Skeletal muscle satellite cell (primary cell): ENCODE measurements around the gene PRDM10.

Experiments used
- H3K27me3 ChIP-seq: 2 replicates; pipeline ENCODE4 v1.7.0; 2013; ENCODE audit warnings: low read length; ENCODE audit not compliant: control insufficient read depth, insufficient read depth
- H3K36me3 ChIP-seq: 2 replicates; pipeline ENCODE4 v1.7.0; 2013; ENCODE audit warnings: mild to moderate bottlenecking, control low read depth, low read length; ENCODE audit not compliant: insufficient read depth
- H3K4me1 ChIP-seq: 2 replicates; pipeline ENCODE4 v1.7.0; 2013; ENCODE audit warnings: low read length; ENCODE audit not compliant: control insufficient read depth, insufficient read depth
- H3K4me2 ChIP-seq: 2 replicates; pipeline ENCODE4 v1.7.0; 2013; ENCODE audit warnings: mild to moderate bottlenecking, low read length
- H3K4me3 ChIP-seq: 2 replicates; pipeline ENCODE4 v1.7.0; 2013; ENCODE audit warnings: low read length
- H3K9ac ChIP-seq: 2 replicates; pipeline ENCODE4 v1.7.0; 2013; ENCODE audit warnings: mild to moderate bottlenecking, low read depth, low read length, moderate library complexity
- H3K9me3 ChIP-seq: replicated peaks from 2 replicates; pipeline ENCODE4 v1.7.0; 2013; ENCODE audit warnings: mild to moderate bottlenecking, control low read depth, low read length

PRDM10 gene

DNA sequence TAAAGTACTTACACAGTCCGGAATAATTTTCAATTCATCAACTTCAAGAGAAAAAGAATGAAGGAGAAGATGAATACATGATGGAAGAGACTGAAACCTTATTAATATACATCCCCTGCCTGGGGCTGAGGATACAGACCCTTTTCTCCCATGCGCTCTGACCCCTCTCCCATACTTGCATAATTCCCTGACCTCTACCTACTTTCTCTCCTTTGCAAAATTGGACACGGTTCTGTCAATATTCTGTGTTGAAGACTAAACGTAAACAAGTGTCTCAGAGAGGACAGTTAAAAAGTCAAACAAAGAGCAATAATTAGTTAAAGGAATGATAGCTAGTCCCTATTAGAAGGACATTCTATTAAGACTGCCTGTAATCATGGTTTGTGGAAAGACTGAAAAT lies 7.5 kb downstream of the PRDM10 start:
- Histone ChIP-seq H3K4me3 (no peak overlapping the region), H3K9ac (no peak overlapping the region), H3K9me3 (no peaks in the 10 kb centered on the region), H3K27me3 (no peaks in the 10 kb centered on the region), H3K36me3 (no peaks in the 10 kb centered on the region), H3K4me1 (no peaks in the 10 kb centered on the region), H3K4me2 (no peak overlapping the region)

DNA sequence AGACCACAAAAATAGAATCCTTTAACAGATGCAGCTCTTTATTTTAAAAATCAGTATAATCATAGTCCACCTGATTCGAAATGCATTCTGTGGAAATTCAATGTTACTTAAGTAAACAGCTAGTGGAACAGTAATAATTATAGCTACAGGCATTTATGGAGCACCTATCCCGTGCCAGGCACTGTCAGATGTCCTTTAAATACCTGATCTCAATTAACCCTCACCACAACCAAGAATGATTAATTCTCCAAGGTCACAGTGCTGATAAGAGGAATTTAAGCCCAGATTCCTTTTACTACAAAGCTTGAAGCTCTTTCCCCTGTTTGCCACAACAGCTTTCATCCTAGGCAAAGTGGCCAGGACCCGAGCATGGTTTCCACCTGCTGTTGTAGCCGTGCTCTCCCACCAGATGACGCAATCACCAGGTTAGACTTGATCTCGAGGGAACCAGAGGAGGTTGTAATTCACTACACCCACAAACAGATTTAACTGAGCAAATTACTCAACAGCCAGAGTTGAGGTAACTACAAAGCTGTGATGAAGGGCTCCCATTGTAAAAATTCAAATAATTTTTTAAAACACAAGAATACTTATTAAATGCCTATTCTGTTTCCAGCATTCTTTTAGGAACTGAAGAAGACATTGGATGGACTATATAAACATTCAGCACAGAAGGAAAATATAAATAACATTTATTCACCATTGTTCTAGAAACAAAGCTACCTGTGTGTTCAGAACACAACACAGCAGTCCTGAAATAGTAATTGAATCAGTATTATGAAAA lies 10.3 kb downstream of the PRDM10 start:
- Histone ChIP-seq H3K9ac (no peak overlapping the region), H3K27me3 (no peaks in the 10 kb centered on the region), H3K4me2 (no peak overlapping the region), H3K36me3 (no peaks in the 10 kb centered on the region), H3K4me3 (no peak overlapping the region), H3K9me3 (no peaks in the 10 kb centered on the region), H3K4me1 (no peaks in the 10 kb centered on the region)

DNA sequence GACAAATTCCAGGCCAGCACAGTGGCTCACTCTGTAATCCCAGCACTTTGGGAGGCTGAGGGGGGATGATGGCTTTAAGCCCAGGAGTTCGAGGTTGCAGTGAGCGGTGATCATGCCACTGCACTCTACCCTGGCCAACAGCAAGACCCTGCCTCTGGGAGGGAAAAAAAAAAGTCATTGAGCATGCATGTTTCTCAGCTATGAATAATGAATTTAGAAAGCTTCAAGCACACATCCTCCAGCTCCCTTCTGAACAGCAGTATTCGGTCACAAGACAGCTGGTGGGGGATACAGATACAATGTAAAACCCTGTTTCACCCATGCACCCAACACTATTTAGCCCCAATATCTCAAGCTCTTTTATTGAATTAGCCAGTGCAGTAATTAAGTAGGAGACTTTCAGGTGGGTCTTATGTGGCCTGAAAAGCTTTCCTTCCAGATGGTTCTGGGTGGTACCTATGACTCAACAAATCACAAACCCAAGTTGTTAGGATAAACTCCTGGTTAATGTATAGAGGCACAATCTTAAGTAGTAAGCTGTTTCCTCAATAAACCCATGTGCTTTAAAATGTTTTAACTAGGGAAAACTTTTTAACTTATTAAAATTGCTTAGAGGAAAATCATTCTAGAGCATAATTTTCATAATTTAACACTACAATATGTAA lies 13.4 kb downstream of the PRDM10 start:
- Histone ChIP-seq H3K4me2 (no peak overlapping the region), H3K9me3 (no peaks in the 10 kb centered on the region), H3K27me3 (no peaks in the 10 kb centered on the region), H3K4me1 (no peaks in the 10 kb centered on the region), H3K4me3 (no peak overlapping the region), H3K9ac (no peak overlapping the region), H3K36me3 (no peaks in the 10 kb centered on the region)

DNA sequence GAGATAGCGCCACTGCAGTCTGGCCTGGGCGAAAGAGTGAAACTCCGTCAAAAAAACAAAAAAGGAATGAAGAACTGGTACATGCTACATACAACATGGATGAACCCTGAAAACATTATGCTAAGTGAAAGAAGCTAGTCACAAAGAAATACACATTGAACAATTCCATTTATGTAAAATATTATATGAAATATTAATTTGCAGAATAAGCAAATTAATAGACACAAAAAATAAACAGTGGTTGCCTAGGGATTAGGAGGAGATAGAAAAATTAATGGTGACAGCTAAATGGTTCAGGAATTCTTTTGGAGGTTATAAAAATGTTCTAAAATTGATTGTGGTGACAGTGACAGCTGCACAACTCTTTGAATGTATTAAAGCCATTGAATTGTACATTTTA lies 14.7 kb downstream of the PRDM10 start:
- no peaks in the 10 kb centered on the region for H3K36me3 ChIP-seq
- no peaks in the 10 kb centered on the region for H3K4me1 ChIP-seq
- no peak overlapping the region for H3K4me3 ChIP-seq
- no peak overlapping the region for H3K9ac ChIP-seq
- H3K27me3 ChIP-seq = no peaks in the 10 kb centered on the region
- H3K9me3 ChIP-seq = no peaks in the 10 kb centered on the region
- no peak overlapping the region for H3K4me2 ChIP-seq

DNA sequence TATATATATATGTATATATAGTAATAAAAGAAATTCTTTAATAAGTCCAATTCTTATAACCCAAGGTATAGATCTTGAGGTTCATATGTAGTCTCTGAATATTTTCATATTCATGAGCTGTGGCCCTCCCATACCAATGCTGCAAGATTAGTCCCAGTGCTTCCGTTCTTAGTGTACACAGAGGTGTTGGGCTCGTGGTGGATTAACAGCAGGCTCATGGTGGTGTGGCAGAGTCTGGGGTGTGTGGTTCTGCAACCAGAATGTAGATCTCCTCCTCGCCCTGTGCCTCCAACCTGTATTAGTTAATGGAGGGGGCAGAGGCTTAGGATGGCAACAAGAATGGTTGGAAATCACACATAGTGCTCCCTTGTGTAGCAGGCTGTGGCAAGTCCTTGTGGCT lies 16.8 kb downstream of the PRDM10 start:
- no peak overlapping the region for H3K9ac ChIP-seq
- H3K36me3 ChIP-seq = no peaks in the 10 kb centered on the region
- H3K4me2 ChIP-seq = no peak overlapping the region
- H3K9me3 ChIP-seq = no peaks in the 10 kb centered on the region
- no peak overlapping the region for H3K4me3 ChIP-seq
- no peaks in the 10 kb centered on the region for H3K27me3 ChIP-seq
- no peaks in the 10 kb centered on the region for H3K4me1 ChIP-seq

DNA sequence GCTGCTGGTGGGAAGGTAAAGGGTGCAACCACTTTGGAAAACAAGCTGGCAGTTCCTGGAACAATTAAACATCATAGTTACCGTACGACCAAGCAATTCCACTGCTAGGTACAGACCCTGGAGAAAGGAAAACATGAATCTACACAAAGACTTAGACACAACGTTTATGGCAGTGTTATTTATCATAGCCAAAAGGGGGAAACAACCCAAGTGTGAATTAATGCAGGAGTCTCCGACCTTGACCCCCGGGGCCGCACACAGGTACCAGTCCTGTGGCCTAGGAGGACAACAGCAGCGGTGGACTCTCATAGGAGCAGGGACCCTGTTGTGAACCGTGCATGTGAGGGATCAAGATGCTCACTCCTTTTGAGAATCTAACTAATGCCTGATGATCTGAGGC lies 22.5 kb downstream of the PRDM10 start:
- no peak overlapping the region for H3K9ac ChIP-seq
- H3K4me2 ChIP-seq = no peak overlapping the region
- H3K4me3 ChIP-seq = no peak overlapping the region
- no peaks in the 10 kb centered on the region for H3K9me3 ChIP-seq
- no peaks in the 10 kb centered on the region for H3K4me1 ChIP-seq
- H3K27me3 ChIP-seq = no peaks in the 10 kb centered on the region
- H3K36me3 ChIP-seq = no peaks in the 10 kb centered on the region

DNA sequence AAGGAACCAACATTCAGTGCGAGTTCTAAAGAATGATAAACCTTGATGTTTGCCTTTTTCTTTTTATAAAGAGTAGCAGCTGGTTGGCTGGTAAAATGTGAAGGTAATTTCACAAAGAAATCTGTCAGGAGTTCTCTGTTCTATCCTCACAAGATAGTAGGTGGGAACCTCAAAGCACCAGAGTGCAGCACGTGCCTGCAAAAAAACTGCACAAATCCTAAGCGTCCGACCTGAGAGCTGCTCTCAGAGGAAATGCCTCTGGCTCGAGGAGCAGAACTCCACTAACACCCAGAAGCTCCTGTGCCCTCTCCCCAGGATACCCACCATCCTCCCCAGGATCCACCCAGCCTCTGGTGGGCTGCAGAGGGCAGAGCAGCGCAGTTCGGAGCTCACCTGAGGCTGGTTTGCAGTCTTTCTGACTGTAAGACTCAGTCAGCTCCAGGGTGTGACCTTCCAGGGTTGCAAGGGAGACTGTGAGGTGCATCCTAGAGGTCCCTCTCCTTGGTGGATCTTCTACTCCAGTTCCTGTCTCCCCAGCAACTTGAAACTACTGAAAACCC lies 23.5 kb downstream of the PRDM10 start:
- no peaks in the 10 kb centered on the region for H3K36me3 ChIP-seq
- no peak overlapping the region for H3K9ac ChIP-seq
- H3K9me3 ChIP-seq = no peaks in the 10 kb centered on the region
- H3K4me2 ChIP-seq = no peak overlapping the region
- H3K27me3 ChIP-seq = no peaks in the 10 kb centered on the region
- H3K4me1 ChIP-seq = peaks cover 6% of the 10 kb centered on the region
- H3K4me3 ChIP-seq = no peak overlapping the region

DNA sequence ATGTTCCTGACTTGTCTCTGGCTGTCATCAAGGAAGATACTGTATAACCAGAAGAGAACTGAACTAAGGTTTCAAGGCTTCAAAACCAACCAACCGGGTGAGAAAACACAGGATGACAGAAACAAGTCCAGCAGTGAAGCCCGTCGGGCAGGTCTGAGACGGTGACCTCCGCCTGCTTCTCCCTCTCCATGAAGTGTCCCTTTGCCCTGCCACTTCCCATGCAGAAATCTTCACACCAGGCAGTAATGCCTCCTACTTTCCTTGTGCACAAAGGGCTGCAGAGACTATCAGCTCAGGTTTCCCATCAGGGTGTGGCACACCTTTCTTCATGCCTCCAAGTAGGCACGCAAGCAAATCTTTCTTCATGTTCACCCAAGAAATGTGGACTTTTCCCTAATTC lies 24.2 kb downstream of the PRDM10 start:
- no peaks in the 10 kb centered on the region for H3K9me3 ChIP-seq
- H3K27me3 ChIP-seq = no peaks in the 10 kb centered on the region
- no peak overlapping the region for H3K4me3 ChIP-seq
- peaks cover 6% of the 10 kb centered on the region for H3K4me1 ChIP-seq
- no peak overlapping the region for H3K9ac ChIP-seq
- no peaks in the 10 kb centered on the region for H3K36me3 ChIP-seq
- no peak overlapping the region for H3K4me2 ChIP-seq

DNA sequence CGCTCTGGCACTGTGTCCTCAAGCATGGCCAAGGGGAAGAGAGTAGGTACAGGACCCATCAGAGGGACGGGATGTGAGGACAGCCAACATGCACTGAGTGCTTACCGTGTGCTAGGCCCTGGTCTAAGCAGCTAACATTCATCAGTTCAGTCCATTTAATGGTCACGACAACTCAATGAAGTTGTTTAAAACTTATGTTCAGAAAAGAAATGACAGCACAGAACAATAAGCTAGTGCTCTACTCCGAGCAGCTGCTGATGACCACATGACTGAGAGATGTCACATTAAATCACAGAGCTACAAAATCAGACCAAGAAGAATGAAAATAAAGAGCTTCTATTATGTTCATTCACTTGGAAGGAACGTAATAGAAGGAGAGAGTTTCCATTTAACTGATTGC lies 26.3 kb downstream of the PRDM10 start:
- Histone ChIP-seq H3K4me1 (peaks cover 6% of the 10 kb centered on the region), H3K4me2 (no peak overlapping the region), H3K27me3 (no peaks in the 10 kb centered on the region), H3K36me3 (no peaks in the 10 kb centered on the region), H3K9ac (no peak overlapping the region), H3K4me3 (no peak overlapping the region), H3K9me3 (no peaks in the 10 kb centered on the region)

DNA sequence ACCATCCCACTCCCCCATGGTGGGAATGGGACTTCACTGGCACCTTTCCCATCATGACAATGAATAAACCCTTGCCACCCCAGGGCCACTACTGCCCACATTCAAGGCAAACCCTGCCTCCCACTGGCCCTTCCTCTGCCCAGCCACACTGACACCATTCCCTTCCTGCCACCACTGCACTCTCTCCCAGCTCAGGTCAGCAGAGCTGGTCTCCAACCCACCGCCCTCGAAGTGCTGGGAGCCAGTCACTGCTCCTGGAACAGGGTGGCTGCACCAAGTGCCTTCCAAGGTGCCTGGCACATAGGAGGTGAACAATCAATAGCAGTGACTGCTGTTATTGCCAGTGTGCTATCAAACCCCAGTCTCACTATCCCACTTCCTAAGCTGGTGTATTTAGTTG lies 27.1 kb downstream of the PRDM10 start:
- Histone ChIP-seq H3K27me3 (no peaks in the 10 kb centered on the region), H3K36me3 (no peaks in the 10 kb centered on the region), H3K9me3 (no peaks in the 10 kb centered on the region), H3K4me3 (no peak overlapping the region), H3K4me1 (peaks cover 6% of the 10 kb centered on the region), H3K4me2 (no peak overlapping the region), H3K9ac (no peak overlapping the region)

DNA sequence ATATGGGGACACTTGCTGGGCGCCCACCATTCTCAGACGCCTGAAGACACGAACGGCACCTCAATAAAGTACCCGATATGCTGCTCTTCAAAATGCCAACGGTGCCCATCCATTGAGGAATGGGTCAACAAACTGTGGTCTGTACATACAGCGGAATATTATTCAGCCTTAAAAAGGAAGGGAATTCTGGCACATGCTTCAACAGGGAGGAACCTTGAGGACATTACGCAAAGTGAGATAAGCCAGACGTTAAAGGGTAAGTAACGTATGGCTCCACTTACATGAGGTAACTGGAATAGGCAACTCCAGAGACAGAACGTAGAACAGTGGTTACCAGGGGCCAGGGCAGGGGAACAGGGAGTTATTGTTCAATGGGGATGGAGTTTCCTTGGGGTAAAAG lies 28.0 kb downstream of the PRDM10 start:
- Histone ChIP-seq H3K9ac (no peak overlapping the region), H3K36me3 (no peaks in the 10 kb centered on the region), H3K4me2 (no peak overlapping the region), H3K27me3 (no peaks in the 10 kb centered on the region), H3K4me1 (peaks cover 6% of the 10 kb centered on the region), H3K4me3 (no peak overlapping the region), H3K9me3 (no peaks in the 10 kb centered on the region)

DNA sequence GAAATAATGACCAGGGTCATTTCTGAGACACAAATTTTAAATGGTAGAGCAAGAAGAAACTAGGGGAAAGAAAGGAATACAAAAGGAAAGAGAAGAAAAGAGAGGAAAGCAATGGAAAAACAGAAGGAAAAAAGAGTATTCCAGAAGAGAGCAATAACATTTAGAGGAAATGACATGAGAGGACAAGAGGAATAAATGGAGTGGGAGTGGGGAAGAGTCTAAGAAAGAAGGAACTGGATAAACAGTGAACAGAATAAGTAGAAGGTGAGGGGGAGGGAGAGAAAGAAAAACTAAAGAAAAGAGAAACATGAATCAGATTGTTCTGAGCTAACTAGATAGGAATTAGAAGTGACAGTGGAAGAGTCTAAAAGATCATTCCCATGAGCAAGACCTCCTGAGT lies 28.4 kb downstream of the PRDM10 start:
- Histone ChIP-seq H3K36me3 (no peaks in the 10 kb centered on the region), H3K4me3 (no peak overlapping the region), H3K4me2 (no peak overlapping the region), H3K9me3 (no peaks in the 10 kb centered on the region), H3K27me3 (no peaks in the 10 kb centered on the region), H3K4me1 (peaks cover 6% of the 10 kb centered on the region), H3K9ac (no peak overlapping the region)
